Measurements from ENCODE around the gene TARS1. TPM values are rescaled to one million over a fixed set of nuclear protein-coding genes. Genes with fewer than 3 reads are reported as not detected.
"Not testable (repeated sequence)": the region's sequence is repeated elsewhere in the genome, so short reads cannot be mapped to it uniquely, and the experiment has no call there.

TARS1 gene
- total RNA-seq, 3 donors from 2014 or later: 77.9 to 150 (median 94.6) TPM

- H3K4me1 ChIP-seq (ENCODE audit: low read depth): peaks cover 10% of the 10 kb centered on the region
These were observed 9.8 kb upstream of the TARS1 start for GRCh38 chr5:33430983-33431382.

DNA sequence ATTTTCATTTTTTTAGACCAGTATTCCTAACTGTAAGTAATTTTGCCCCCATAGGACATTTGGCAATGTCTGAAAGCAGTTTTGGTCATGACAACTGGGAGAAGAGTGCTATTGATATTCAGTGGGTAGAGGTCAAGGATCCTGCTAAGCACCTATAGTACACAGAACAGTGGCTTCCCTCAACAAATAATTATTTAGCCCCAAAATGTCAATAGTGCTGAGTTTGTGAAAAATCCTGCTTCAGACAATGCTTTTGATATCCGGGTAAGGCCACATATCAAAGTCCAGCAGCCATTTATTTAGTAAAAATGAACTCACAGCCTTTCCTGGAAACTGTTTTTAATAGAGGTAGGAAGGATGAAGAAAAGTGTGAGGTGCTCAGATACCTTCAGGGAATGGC is 8.1 kb upstream of the TARS1 start:
- DNase-seq (no peak), ATAC-seq (no peak)
- H3K4me1 ChIP-seq (ENCODE audit: low read depth): peaks cover 10% of the 10 kb centered on the region
- H3K4me3 ChIP-seq: no peak overlapping the region
- H3K36me3 ChIP-seq (ENCODE audit: low read depth): no peaks in the 10 kb centered on the region
- intact Hi-C loops (cut with DNase I, micrococcal nuclease): loop anchor here in 1 of 2 donors (10.0 kb wide), 1 partner anchor 502 kb away; the partner anchor contains the start of gene RXFP3
- TF ChIP-seq, protein P1, sequence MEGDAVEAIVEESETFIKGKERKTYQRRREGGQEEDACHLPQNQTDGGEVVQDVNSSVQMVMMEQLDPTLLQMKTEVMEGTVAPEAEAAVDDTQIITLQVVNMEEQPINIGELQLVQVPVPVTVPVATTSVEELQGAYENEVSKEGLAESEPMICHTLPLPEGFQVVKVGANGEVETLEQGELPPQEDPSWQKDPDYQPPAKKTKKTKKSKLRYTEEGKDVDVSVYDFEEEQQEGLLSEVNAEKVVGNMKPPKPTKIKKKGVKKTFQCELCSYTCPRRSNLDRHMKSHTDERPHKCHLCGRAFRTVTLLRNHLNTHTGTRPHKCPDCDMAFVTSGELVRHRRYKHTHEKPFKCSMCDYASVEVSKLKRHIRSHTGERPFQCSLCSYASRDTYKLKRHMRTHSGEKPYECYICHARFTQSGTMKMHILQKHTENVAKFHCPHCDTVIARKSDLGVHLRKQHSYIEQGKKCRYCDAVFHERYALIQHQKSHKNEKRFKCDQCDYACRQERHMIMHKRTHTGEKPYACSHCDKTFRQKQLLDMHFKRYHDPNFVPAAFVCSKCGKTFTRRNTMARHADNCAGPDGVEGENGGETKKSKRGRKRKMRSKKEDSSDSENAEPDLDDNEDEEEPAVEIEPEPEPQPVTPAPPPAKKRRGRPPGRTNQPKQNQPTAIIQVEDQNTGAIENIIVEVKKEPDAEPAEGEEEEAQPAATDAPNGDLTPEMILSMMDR (IDR thresholded peaks at IDR 0.05): no peak
- peaks cover 3% of the 10 kb centered on the region for H3K9me3 ChIP-seq

More at GRCh38 chr5:33430983-33431382, 9.8 kb upstream of the TARS1 start:
- Histone ChIP-seq H3K9me3 (peaks cover 3% of the 10 kb centered on the region), H3K4me3 (no peak overlapping the region), H3K36me3 (ENCODE audit: low read depth) (no peaks in the 10 kb centered on the region)
- TF ChIP-seq, protein P1 (IDR thresholded peaks at IDR 0.05): no peak
- DNase-seq (no peak), ATAC-seq (no peak)
- intact Hi-C loops (cut with DNase I, micrococcal nuclease): loop anchor here in 1 of 2 donors (10.0 kb wide), 1 partner anchor 504 kb away; the partner anchor contains the start of gene RXFP3

- peaks cover 10% of the 10 kb centered on the region for H3K4me1 ChIP-seq (ENCODE audit: low read depth)
- no peak overlapping the region for H3K4me3 ChIP-seq
- peaks cover 3% of the 10 kb centered on the region for H3K9me3 ChIP-seq
- ATAC-seq: peak; percentile 88
- H3K36me3 ChIP-seq (ENCODE audit: low read depth): no peaks in the 10 kb centered on the region
- peak in 2 of 3 donors; percentile 33 to 37 for DNase-seq
- intact Hi-C loops (cut with DNase I, micrococcal nuclease): loop anchor here in 1 of 2 donors (10.0 kb wide), 1 partner anchor 501 kb away; the partner anchor contains the start of gene RXFP3
- TF ChIP-seq, protein P1 (IDR thresholded peaks at IDR 0.05): no peak
These were observed 7.2 kb upstream of the TARS1 start for GRCh38 chr5:33433303-33434240.

DNA sequence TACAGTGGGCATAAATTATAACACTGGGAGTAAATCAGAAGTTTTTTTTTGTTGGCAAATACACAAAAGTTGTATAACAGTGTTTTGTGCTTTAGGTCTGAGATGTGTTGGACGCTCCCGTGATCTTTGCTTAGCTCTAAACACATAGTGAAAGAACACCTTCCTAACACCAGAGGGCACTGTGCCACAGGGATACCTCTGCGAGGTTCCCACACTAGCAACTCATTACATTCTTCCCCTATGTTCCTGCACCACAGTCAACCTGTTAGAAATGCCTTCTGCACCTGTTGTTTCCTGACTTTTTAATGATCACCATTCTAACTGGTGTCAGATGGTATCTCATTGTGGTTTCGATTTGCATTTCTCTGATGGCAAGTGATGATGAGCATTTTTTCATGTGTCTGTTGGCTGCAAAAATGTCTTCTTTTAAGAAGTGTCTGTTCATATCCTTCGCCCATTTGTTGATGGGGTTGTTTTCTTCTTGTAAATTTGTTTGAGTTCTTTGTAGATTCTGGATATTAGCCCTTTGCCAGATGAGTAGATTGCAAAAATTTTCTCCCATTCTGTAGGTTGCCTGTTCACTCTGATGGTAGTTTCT is 4.8 kb upstream of the TARS1 start:
- intact Hi-C loops (cut with DNase I, micrococcal nuclease): loop anchor here in 1 of 2 donors (10.0 kb wide), 1 partner anchor 499 kb away; the partner anchor contains the start of gene RXFP3
- H3K36me3 ChIP-seq (ENCODE audit: low read depth); H3K4me3 ChIP-seq; H3K9me3 ChIP-seq: not testable (repeated sequence)
- ATAC-seq (peak; percentile 57), DNase-seq (peak in 2 of 3 donors; percentile 49 to 88)
- TF ChIP-seq, protein P1 (IDR thresholded peaks at IDR 0.05): peak; percentile 54
- peaks cover 17% of the 10 kb centered on the region for H3K4me1 ChIP-seq (ENCODE audit: low read depth)

DNA sequence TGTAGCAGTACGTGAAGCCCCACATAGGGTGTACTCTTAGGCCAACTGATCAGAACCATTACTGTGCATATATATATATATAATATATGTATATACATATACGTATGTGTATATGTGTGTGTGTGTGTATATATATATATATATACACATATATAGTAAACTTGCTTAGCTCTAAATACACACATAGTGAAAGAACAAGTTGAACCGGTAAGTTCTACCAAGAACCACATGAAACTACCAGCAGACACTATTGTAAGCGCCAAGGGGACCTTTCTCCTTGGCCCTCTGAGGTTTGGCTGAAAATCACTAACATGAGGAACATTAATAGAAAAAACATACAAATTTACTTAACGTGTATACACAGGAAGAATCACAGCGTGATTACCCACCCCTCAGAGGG is 1.8 kb upstream of the TARS1 start:
- ATAC-seq (no peak), DNase-seq (no peak)
- intact Hi-C loops (cut with DNase I, micrococcal nuclease): loop anchor here in 1 of 2 donors (10.0 kb wide), 1 partner anchor 496 kb away; the partner anchor contains the start of gene RXFP3
- no peaks in the 10 kb centered on the region for H3K9me3 ChIP-seq
- H3K4me3 ChIP-seq: no peak overlapping the region
- TF ChIP-seq, protein P1 (IDR thresholded peaks at IDR 0.05): no peak
- H3K4me1 ChIP-seq (ENCODE audit: low read depth): peaks cover 22% of the 10 kb centered on the region
- no peaks in the 10 kb centered on the region for H3K36me3 ChIP-seq (ENCODE audit: low read depth)

Measured in mucosa of descending colon (tissue), 3 donors.